HEK293 (cell line): ENCODE measurements around the gene PRKCE.
"Not testable (repeated sequence)": the region's sequence is repeated elsewhere in the genome, so short reads cannot be mapped to it uniquely, and the experiment has no call there.

Experiments used
- CTCF ChIA-PET: fragments of 350-600 bp; formaldehyde crosslinking; extraction: SDS; loops from one replicate; lab custom pipeline; 2021; ENCODE audit warnings: antibody characterized with exemption; lab: Yijun Ruan, JAX
- POLR2A ChIA-PET: fragments of 300-600 bp; formaldehyde crosslinking; extraction: SDS; loops from one replicate; lab custom pipeline; 2020; ENCODE audit warnings: antibody characterized with exemption, inconsistent platforms; lab: Yijun Ruan, JAX
- H3K27ac ChIP-seq: fragments of 200-500 bp; sonication (Bioruptor generic); 2 replicates; pipeline ENCODE4 v1.5.1; 2014; ENCODE audit warnings: low read depth, low read length, control low read depth, inconsistent platforms; ENCODE audit errors: extremely low read depth
- H3K36me3 ChIP-seq, 2 experiments: fragments of 200-500 bp in 1 of 2; sonication (Bioruptor generic) in 1 of 2; 1 replicate in 1 of 2; 2 replicates in 1 of 2; pipeline ENCODE4 v1.5.1; 2014 to 2017; ENCODE audit warnings: inconsistent platforms in 2 of 2, low read length in 2 of 2; ENCODE audit not compliant: control insufficient read depth in 2 of 2, insufficient read depth in 1 of 2
- H3K4me1 ChIP-seq: fragments of 200-500 bp; sonication (Bioruptor generic); 2 replicates; pipeline ENCODE4 v1.5.1; 2014; ENCODE audit warnings: mild to moderate bottlenecking, low read length, inconsistent platforms; ENCODE audit not compliant: control insufficient read depth, insufficient read depth
- H3K4me3 ChIP-seq: 2 replicates; pipeline ENCODE4 v1.5.1; 2011; ENCODE audit warnings: low read depth, mild to moderate bottlenecking, control low read depth, low read length, moderate library complexity
- H3K9me3 ChIP-seq: fragments of 200-500 bp; sonication (Bioruptor generic); 2 replicates; pipeline ENCODE4 v1.5.1; 2014; ENCODE audit warnings: low read depth, low read length, inconsistent platforms; ENCODE audit not compliant: control insufficient read depth, insufficient read depth
- HIC1 ChIP-seq: fragments of 450-650 bp; formaldehyde crosslinking; IDR thresholded peaks from 2 replicates; pipeline ENCODE4 v1.5.1; 2016; ENCODE audit warnings: missing biosample characterization, missing genetic modification characterization
- KLF1 ChIP-seq: fragments of 450-650 bp; formaldehyde crosslinking; IDR thresholded peaks from 2 replicates; pipeline ENCODE4 v1.5.1; 2016; ENCODE audit warnings: missing biosample characterization, missing genetic modification characterization
- KLF16 ChIP-seq: fragments of 450-650 bp; formaldehyde crosslinking; IDR thresholded peaks from 2 replicates; pipeline ENCODE4 v1.5.1; 2017; ENCODE audit warnings: missing biosample characterization, missing genetic modification characterization
- SP7 ChIP-seq: fragments of 450-650 bp; formaldehyde crosslinking; IDR thresholded peaks from 2 replicates; pipeline ENCODE4 v1.5.1; 2016; ENCODE audit warnings: missing biosample characterization, missing genetic modification characterization
- YY1 ChIP-seq: fragments of 450-650 bp; formaldehyde crosslinking; IDR thresholded peaks from 2 replicates; pipeline ENCODE4 v1.5.1; 2018; ENCODE audit warnings: missing biosample characterization, missing genetic modification characterization
- ZBTB26 ChIP-seq: fragments of 450-650 bp; formaldehyde crosslinking; optimal IDR thresholded peaks from 2 replicates; pipeline ENCODE3; 2016; ENCODE audit warnings: missing biosample characterization, mild to moderate bottlenecking, missing genetic modification characterization
- ZNF214 ChIP-seq: fragments of 450-650 bp; formaldehyde crosslinking; IDR thresholded peaks from 2 replicates; pipeline ENCODE4 v1.5.1; 2017; ENCODE audit warnings: missing biosample characterization, mild to moderate bottlenecking, missing genetic modification characterization, borderline replicate concordance
- ZNF366 ChIP-seq: fragments of 450-650 bp; formaldehyde crosslinking; conservative IDR thresholded peaks from 2 replicates; pipeline ENCODE4 v1.5.1; 2016; ENCODE audit warnings: missing biosample characterization, missing genetic modification characterization
- ZNF416 ChIP-seq: fragments of 450-650 bp; formaldehyde crosslinking; IDR thresholded peaks from 2 replicates; pipeline ENCODE4 v1.5.1; 2016; ENCODE audit warnings: missing biosample characterization, missing genetic modification characterization
- ZNF488 ChIP-seq: fragments of 450-650 bp; formaldehyde crosslinking; IDR thresholded peaks from 2 replicates; pipeline ENCODE4 v1.5.1; 2016; ENCODE audit warnings: missing biosample characterization, missing genetic modification characterization
- ZNF514 ChIP-seq: fragments of 450-650 bp; formaldehyde crosslinking; IDR thresholded peaks from 2 replicates; pipeline ENCODE4 v1.5.1; 2016; ENCODE audit warnings: missing biosample characterization, missing genetic modification characterization
- ZNF549 ChIP-seq: fragments of 450-650 bp; IDR thresholded peaks from 2 replicates; pipeline ENCODE4 v1.5.1; 2018; ENCODE audit warnings: missing biosample characterization, missing genetic modification characterization, mild to moderate bottlenecking, inconsistent platforms, moderate library complexity
- ZNF555 ChIP-seq: fragments of 450-650 bp; formaldehyde crosslinking; conservative IDR thresholded peaks from 2 replicates; pipeline ENCODE4 v1.5.1; 2017; ENCODE audit warnings: missing biosample characterization, mild to moderate bottlenecking, missing genetic modification characterization, inconsistent platforms
- TF ChIP-seq, protein P1 (sequence below): fragments of 450-650 bp; formaldehyde crosslinking; IDR thresholded peaks from 2 replicates; pipeline ENCODE4 v1.5.1; 2016; ENCODE audit warnings: missing biosample characterization, missing genetic modification characterization

The PRKCE gene

DNA sequence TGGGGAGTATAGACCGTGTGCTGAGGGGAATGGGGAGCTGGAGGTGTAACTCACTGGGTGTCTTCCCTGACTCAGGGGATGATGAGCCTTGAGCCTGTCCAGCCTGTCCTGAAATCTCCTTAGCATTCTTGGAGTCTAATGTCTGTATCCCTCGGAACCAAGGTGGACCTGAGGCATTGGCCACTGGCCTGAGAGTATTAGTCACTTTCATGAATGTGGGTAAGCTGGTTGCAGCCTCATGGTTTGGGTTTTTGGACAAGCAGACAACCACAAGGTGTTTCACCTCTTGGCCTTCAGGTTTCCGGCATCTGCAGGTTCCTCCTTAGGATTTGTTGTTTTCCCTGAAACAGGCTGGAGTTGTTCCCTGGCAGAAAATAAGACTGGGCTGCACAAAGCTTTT is 63.2 kb downstream of the PRKCE start:
- POLR2A ChIA-PET = no interaction called here

GRCh38 chr2:45715601-45716379 is 64.3 kb downstream of the PRKCE start:
- ChIA-PET CTCF (interaction anchor here (0.7 kb wide), 1 partner anchor 9 kb away, joined by 6 read pairs; no protein-coding TSS in a partner anchor), POLR2A (no interaction called here)
- no peak overlapping the region for H3K4me3 ChIP-seq
- H3K27ac ChIP-seq = no peak overlapping the region
- no peaks in the 10 kb centered on the region for H3K9me3 ChIP-seq
- H3K4me1 ChIP-seq = no peaks in the 10 kb centered on the region
- no peaks in the 10 kb centered on the region for H3K36me3 ChIP-seq
- TF ChIP-seq ZNF555 (tag by site-specific recombination) = no peak
- TF ChIP-seq, protein P1, sequence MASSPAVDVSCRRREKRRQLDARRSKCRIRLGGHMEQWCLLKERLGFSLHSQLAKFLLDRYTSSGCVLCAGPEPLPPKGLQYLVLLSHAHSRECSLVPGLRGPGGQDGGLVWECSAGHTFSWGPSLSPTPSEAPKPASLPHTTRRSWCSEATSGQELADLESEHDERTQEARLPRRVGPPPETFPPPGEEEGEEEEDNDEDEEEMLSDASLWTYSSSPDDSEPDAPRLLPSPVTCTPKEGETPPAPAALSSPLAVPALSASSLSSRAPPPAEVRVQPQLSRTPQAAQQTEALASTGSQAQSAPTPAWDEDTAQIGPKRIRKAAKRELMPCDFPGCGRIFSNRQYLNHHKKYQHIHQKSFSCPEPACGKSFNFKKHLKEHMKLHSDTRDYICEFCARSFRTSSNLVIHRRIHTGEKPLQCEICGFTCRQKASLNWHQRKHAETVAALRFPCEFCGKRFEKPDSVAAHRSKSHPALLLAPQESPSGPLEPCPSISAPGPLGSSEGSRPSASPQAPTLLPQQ (tag by site-specific recombination) = no peak
- no peak for TF ChIP-seq ZNF214 (tag by site-specific recombination)
- no peak for TF ChIP-seq KLF1 (tag by site-specific recombination)
- TF ChIP-seq KLF16 (tag by site-specific recombination) = no peak

More for the DNA sequence above, 63.2 kb downstream of the PRKCE start:
- CTCF ChIA-PET = interaction anchor here (0.5 kb wide), 1 partner anchor 61 kb away, joined by 3 read pairs; no protein-coding TSS in a partner anchor
- TF ChIP-seq ZBTB26 (tag by site-specific recombination) (no peak), ZNF488 (tag by site-specific recombination) (no peak), ZNF416 (tag by site-specific recombination) (no peak), YY1 (no peak), ZNF549 (tag by site-specific recombination) (no peak), ZNF514 (tag by site-specific recombination) (no peak), SP7 (no peak), HIC1 (tag by site-specific recombination) (no peak)
- TF ChIP-seq, all 188 proteins: peak for 0
- Histone ChIP-seq H3K4me3 (no peak overlapping the region), H3K9me3 (no peaks in the 10 kb centered on the region), H3K36me3 (no peaks in the 10 kb centered on the region), H3K4me1 (no peaks in the 10 kb centered on the region), H3K27ac (no peak overlapping the region)

DNA sequence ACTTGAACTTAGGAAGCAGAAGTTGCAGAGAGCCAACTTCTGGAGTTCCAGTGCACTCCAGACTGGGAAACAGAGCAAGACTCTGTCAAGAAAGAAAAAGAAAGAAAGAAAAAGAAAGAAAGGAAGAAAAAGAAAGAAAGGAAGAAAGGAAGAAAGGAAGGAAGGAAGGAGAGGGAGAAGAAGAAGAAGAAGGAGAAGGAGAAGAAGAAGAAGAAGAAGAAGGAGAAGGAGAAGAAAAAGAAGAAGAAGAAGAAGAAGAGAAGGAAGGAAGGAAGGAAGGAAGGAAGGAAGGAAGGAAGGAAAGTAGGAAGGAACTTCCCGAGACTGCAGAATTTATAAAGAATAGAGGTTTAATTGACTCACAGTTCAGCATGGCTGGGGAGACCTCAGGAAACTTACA is 65.0 kb downstream of the PRKCE start:
- CTCF ChIA-PET = interaction anchor here (0.7 kb wide), 1 partner anchor 8 kb away, joined by 6 read pairs; no protein-coding TSS in a partner anchor
- H3K4me1 ChIP-seq, H3K36me3 ChIP-seq, POLR2A ChIA-PET, H3K9me3 ChIP-seq, H3K4me3 ChIP-seq, H3K27ac ChIP-seq: not testable (repeated sequence)
- TF ChIP-seq ZNF366 = peak; percentile 89
